Cardiac fibroblast (primary cell): ENCODE data around the gene E2F2.
"Not testable (repeated sequence)": the region's sequence is repeated elsewhere in the genome, so short reads cannot be mapped to it uniquely, and the experiment has no call there.

Experiments
- DNase-seq, 2 donors: peaks; one replicate each; pipeline versions ENCODE4 v3.0.0 to v3.0.0-alpha.2; 2010; ENCODE audit warnings: low read depth in 2 of 2
- H3K4me3 ChIP-seq, 2 donors: replicated peaks in 1 of 2; 1 replicate in 1 of 2; 2 replicates in 1 of 2; pipeline ENCODE4 v1.5.1; 2011; ENCODE audit warnings: low read depth in 2 of 2, low read length in 2 of 2, mild to moderate bottlenecking in 2 of 2, moderate library complexity in 1 of 2
- CTCF ChIP-seq: IDR thresholded peaks from one replicate; pipeline ENCODE4 v1.5.1; 2011; ENCODE audit warnings: low read depth, mild to moderate bottlenecking, low read length, inconsistent platforms

E2F2 gene

GRCh38 chr1:23505851-23506250, 25.2 kb downstream of the E2F2 start:
- no peak overlapping the region for H3K4me3 ChIP-seq
- no peak for TF ChIP-seq CTCF
- DNase-seq = no peak

GRCh38 chr1:23504156-23504555, 26.9 kb downstream of the E2F2 start:
- not testable (repeated sequence) for DNase-seq, H3K4me3 ChIP-seq

- H3K4me3 ChIP-seq = no peak overlapping the region
- no peak for DNase-seq
- no peak for TF ChIP-seq CTCF
Measured at GRCh38 chr1:23502951-23503350, 28.1 kb downstream of the E2F2 start.

GRCh38 chr1:23500466-23500865, 30.6 kb downstream of the E2F2 start:
- no peak overlapping the region for H3K4me3 ChIP-seq

GRCh38 chr1:23497777-23498439, 33.1 kb downstream of the E2F2 start:
- H3K4me3 ChIP-seq = no peak overlapping the region
- no peak for TF ChIP-seq CTCF
- DNase-seq = no peak

More at GRCh38 chr1:23500466-23500865, 30.6 kb downstream of the E2F2 start:
- no peak for TF ChIP-seq CTCF
- DNase-seq = no peak

DNA sequence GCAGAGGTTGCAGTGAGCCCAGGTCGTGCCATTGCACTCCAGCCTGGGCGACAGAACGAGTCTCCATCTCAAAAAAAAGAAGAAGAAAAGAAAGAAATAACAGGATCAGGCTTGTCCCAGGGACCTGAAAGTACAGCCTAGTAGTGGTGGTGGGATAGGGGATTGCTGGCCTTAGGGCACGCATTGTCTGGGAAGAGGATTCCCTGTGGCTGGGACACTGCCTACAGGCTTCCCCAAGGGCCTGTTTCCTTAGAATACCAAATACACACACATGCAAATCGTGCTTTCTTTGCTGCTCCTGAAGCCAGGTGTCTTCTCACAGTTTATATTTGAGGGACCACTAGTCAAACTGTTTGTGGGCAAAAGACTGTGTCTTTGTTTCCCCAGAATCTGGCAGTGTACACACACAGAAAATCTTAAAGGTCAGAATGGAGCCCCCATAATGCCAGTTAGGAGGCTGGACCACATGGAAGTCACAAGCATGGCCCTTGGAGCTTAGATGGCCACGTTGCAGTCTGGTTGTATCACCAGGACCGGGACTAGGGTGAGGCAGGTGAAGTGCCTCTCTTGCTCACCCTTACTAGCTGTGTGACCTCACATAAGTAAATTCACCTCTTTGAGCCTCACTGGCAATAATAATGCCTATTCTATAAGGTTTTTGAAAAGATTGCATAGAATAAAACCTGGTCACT, 34.4 kb downstream of the E2F2 start:
- no peak for TF ChIP-seq CTCF
- DNase-seq = no peak
- H3K4me3 ChIP-seq = no peak overlapping the region

GRCh38 chr1:23494836-23495235, 36.2 kb downstream of the E2F2 start:
- not testable (repeated sequence) for H3K4me3 ChIP-seq, DNase-seq

DNA sequence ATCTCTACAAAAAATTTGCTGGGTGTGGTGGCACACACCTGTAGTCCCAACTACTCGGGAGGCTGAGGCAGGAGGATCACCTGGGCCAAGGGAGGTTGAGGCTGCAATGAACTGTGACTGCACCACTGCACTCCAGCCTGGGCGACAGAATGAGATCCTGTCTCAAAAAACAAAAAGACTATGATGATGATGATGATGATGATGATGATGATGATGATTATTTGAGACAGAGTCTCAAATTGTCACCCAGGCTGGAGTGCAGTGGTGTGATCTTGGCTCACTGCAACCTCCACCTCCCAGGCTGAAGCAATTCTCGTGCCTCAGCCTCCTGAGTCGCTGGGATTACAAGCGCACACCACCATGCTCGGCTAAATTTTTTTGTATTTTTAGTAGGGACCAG, 38.3 kb downstream of the E2F2 start:
- not testable (repeated sequence) for H3K4me3 ChIP-seq, DNase-seq
